ENCODE data around the gene KLHL30.

Gene KLHL30

DNA sequence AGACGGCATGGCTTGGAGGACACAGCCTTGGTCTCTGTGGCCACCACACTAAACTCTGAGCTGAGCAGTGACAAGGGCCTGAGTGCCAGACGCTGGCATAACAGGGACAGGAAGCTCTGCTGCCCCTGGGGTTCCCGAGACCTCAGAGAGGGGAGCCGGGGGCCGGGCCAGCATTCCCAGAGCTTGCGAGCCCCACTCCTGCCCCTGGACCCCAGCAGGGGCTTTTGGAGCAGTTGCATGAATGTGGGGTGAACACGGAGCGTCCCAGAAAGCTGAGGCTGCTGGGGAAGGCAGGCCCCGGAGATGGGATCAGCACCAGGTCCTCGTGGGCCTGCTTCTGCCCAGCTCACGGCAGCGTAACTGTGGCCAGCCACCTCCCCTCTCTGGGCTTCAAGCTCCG lies 12.7 kb downstream of the KLHL30 start:
- DNase-seq, result no peak

DNA sequence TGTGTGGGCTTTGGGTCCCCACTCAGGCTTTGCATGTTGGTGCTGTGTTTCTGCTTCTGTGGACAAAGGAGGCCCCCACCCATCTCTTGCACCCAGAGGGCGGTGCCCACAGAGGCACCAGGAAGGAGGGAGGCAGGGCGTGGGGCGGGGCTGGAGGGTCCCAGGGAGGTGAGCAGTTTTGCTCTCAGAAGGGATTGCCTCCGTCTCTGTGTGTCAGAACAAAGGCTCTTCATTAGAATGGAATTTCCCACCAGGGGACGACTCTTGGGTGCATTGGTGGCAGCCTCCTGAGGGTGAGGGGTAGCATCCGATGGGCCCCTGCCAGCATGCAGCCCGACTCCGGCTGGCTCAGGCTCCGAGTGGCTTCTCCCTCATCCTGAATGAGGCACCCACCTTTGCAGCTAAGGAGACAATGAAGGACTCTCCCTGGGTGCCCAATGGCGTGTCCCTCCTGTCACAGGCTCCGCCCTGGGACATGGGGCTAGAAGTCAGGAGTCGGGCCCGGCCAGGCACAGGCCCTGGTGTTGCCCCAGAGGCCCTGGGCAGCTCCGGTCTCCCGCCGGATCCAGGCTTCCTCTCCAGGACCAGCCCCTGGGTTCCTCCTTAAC lies 13.3 kb downstream of the KLHL30 start:
- DNase-seq, result no peak

DNA sequence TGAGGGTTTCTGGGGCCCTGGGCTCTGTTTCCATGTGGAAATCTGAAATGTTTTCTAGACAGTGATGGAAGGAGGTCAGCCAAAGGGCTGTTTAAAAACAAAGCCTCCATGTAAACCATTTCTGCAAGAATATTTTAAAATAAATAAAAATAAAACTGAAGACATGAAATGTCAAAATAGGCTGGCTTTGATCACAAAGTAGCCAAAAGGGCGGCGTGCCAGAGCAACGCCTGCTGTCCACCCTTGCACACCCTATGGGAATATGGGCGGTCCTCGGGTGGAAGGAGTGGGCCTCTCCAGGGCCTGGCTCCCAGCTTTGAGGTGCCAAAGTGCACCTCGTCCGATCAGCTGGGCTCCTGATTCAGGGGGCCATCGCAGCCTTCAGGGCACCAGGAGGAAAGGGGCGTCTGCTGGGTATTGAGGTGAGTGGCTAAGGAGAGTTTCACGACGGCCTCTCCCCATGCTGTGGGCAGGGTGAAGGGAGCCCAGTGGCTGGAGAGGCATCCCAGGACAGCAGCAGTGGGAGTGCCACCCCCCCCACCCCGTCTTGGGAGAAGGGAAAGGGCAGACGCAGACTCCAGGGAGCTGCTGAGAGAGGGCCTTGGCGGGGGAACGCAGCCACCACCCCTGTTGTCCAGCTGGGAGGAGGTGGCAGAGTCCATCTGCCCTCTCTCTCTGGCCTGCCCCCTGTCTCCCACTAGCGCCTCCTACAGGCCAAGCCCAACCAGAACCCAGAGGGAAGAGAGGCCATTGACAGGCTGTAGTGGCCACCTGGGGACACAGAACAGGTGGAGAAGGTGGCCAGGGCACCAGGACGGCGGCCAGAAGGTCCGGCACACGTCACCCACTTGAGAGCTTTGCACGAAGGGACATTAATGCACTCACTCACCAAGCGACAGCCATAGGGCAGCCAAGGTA lies 14.6 kb downstream of the KLHL30 start:
- no peak for DNase-seq

DNA sequence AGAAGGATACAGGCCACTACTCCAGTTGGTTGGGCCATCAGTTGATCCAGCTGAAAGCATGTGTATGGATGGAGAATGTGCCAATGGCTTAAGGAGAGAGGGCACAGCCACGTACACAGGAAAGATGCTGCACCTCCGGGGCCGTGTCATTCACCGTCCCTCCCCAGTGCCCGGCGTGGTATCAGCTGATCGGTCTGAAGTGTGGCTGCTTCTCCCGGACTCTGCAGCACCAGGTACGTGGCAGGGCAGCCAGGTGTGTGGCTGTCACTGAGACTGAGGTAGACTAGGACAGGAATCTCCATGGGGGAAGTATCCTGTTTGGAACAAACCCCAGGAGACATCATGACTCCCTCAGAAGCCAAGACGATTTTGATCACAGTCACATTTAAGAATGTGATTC lies 16.1 kb downstream of the KLHL30 start:
- no peak for DNase-seq

DNA sequence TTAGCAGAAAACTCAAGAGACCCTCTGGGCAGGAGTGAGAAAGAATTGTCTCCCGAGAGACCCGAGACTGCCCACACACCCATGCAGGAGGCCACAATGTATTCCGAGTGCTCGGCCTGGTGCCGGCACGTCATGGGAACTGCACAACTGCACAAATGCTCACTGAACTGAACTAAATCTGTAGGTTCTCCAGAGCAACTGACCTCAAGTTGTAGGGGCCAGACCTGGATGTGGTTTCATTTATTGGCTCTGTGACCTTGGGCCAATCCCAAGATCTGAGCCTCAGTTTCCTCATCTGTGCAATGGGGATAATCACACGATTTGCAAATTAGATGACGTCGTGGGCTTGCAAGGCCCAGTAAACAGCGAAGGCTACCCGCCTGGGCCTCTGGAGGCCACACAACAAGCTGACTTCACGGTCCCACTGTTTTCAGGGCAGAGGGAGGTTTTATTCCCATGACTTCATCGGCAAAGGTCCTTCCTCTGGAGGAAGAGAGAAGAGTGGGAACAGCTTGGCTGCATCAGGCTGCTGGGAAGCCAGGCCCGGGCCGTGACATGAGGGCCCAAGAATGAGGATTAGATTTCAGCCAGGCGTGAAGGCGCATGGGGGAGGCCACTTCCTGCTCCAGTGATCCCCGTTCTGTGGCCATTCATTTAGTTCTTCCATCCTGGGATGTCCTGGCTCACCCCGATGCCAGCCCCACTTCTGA lies 16.7 kb downstream of the KLHL30 start:
- DNase-seq, result no peak

DNA sequence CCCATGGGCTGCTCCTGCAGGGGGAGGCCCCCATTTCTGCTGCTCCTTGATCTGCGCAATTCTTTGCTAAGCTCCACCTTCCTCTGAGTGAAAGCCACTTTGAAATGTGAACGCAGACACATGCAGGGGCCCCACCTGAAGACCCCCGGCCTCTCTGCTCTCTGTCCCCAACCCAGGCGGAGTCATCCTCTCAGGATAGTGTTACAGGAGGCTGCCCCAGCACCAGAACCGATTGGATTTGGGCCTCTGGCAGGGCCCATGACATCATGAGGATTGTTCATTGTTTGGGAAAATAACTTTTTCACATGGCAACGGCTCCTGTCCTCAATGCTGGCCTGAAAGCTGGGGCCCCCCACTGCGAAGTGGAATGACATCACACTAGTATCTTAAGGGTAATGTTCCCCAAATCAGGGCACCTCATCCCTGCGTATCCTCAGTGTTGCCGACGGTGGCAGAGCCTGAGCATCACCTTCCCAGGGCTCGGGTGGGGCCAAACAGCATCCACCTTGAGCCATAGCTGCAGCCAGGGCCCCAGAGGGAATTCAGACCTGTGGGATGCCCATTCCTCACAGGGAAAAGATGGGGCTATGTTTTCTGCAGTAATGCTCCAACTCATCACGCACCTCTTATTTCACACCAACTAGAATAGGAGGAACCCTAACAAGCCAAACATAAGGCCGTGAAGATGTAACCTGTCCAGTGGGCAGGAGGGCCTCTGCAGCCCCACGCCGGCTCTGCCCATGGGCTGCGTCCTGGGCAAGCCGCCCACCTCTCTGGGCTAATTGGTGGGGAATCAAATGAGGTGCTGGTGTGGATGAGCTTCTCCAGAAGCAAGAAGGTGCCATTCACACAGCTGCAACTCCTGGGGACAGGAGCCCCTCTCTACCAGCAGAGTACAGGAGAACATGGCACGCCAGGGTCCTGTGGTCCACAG lies 17.6 kb downstream of the KLHL30 start:
- DNase-seq, result no peak

DNA sequence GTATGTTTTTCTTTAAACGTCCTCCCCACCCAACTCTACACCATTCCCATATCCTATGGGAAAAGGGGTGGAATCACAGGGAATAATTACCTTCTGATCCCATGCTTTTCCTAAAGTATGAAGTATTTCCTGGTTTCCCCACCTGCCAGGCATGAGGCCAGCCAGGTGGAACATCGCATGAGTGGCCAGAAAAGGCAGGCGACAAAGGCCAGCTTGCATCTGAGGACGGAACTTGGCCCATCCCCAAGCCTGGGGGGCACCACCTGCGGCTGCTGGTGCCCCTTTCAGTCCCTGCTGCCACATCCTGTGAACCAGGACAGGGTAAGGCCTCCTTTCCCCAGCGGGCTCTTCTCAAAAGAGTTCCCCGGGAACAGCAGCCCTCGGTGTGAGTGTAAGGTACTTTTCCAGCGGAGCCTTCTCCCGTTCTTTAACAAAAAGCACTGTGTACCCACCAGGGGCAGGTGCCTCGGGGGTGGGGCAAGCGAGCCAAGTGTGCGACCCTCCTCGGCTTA lies 19.1 kb downstream of the KLHL30 start:
- no peak for DNase-seq

DNA sequence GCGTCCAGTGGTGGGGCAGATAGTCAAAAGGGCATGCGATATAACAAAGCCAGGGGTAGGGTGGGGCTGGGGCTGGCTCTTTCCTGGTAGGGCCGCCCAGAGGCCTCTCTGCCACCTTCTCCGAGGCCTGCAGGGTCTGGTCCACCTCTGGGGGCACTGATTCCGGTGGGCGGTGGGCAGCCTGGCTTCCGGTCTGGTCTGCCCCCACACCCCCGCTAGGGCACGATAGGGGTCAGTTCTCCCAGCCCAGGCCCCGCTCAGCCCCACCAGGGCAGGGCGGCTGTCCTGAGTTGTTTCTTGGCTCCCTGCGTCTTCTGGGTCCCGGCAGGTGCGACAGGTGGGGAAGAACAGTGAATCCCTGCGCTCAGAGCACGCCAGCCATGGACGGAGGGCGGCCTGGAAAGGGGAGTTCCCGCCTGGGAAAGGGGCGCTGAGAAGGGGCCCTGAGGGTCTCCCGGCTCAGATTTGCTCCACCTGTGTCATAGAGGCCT lies 19.6 kb downstream of the KLHL30 start:
- no peak for DNase-seq

DNA sequence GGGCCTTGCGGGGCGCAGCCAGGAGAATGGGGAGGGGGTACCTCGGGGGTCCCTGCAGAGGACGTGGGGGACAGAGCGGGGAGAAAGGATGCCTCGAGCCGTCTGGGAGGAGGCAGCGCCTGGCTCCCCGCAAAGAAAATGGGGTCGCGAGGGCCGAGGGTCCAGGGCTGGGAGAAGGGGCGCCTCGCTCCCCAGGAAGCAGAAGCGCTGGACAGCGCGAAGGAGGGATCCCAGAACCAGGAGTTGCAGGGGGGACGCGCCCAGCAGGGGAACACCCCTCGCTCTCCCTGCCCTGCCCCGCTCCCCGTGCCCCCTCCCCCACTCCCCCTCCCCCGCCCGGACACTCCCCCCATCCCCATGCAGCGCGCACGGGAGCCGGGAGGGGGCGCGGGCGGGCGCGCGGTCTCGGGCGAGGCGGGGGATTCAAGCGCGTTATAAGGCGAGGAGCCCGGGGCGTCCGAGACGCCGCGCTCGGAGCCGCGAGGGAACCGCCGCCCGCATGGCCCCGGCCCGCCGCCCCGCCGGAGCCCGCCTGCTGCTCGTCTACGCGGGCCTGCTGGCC lies 20.1 kb downstream of the KLHL30 start, which contains the start of gene ERFE:
Gene ERFE, plus strand, starts transcription at position 462 of the 562 bp plus-strand sequence. Its CDS starts 38 bp downstream, at position 500.
- DNase-seq, result peak; percentile 46

DNA sequence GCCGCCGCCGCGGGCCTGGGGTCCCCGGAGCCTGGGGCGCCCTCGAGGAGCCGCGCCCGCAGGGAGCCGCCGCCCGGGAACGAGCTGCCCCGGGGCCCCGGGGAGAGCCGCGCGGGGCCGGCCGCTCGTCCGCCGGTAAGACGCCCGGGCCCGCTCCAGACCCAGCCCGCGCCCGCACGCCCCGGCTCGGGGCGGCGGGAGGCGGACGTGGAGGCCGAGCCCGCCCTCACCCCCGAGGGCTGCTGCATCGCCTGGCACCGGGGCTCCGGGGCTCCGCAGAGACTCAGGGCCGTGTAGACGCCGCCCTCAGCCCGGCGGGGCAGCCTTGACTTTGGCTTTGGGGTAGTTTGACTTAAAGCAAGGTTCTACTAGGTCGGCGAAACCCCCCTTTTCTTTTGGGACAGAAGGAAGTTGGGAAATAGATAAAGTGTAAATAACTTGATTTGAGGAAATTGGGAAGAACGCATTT lies 20.6 kb downstream of the KLHL30 start:
- no peak for DNase-seq

DNA sequence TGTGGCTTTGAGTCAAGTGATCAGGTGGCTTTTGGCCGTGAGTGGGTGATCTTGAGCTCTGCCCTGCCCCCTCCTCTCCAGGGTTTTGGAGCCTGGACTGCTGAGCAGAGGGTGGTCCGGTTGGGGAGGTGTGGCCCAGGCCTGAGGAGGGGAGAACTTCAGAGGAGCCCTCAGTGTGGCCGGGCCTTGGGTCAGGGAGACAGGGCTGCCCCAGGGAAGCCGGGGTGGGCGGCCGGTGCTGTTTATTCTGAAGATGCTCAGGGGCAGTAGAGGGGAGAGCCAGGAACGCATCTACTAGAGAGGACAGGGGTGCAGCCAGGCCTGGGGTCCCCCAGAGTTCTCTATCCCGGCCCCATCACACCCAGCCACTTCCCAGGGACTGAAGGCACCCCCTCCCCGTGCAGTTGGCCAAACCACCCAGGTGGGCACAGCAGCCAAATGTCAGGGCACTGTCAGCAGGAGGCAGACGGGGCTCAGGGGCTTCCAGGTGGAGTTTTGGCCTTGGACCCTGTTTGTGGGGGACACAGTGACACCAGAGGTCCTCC lies 21.3 kb downstream of the KLHL30 start:
- DNase-seq, result no peak

DNA sequence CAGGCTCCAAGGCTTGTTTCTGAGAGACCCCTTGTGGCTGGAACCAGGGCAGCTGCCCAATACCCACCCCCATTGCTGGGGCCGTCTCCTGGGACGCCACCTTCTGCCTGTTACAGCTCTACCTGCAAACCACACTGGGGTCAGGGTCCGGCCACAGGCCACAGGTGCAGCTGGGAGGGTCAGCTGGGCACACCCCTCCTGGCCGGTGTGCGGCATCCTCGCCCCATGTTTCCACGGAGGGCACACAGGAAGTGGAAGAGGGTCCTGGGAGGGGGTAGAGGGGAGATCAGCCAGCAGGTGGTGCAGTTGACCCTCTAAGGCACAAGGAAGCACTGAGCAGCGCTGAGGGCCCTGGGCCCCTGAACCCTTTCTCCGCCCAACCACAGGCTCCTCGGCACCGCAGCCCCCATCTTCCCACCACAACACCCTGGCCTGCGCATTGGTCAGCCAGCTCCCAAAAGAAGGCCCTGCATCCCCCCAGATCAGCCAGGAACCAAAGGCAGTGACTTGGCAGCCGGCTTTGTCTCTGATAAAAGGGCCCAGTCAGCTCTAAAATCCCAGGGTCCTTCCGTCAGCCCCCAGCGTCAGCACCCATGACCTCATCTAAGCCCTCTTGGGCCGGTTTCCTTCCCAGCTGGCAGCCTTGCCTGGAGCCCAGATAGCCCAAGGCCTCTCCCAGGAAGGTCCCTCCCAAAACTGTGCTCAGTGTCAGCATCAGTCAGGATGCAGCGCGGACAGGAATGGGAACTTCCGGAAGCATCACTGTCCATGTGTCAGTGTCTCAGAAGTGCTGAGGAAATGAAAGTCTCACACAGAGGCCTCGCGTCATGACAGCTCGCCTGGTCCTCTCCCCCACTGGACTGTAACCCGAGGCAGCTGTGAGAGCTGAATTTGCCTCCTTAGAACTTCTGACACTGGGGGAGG lies 22.0 kb downstream of the KLHL30 start:
- DNase-seq, result no peak

DNA sequence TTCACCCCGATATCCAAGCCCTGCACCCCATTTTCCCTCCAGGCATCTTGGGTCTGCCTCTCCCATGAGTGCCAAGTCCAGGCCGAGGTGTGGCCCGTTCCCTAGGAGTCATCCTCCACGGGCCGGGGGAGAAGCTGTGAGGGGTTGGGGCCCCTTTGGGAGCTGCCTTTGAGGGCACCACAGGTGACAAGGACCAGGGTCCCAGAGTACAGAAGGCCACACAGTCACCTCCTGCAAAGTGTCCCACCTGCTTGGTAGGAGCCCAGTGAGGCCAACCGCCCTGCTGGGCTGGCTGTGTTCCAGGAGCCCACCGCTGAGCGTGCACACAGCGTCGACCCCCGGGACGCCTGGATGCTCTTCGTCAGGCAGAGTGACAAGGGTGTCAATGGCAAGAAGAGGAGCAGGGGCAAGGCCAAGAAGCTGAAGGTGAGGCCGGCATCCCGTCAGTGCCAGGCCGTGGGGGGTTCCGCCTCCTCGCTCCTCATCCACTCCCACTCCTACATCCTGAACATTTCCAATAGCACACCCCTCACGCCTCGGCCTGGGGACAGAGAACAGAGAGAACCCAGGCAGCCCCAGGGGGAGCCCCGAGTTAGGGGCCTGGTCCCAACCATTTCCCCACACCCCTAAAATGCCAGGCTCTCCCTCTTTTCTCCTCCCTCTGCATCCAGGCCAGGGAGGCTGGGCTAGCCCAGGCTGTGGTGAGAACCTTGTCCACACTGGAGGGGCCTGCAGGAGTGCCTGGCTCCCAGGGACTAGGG lies 23.0 kb downstream of the KLHL30 start:
- no peak for DNase-seq

DNA sequence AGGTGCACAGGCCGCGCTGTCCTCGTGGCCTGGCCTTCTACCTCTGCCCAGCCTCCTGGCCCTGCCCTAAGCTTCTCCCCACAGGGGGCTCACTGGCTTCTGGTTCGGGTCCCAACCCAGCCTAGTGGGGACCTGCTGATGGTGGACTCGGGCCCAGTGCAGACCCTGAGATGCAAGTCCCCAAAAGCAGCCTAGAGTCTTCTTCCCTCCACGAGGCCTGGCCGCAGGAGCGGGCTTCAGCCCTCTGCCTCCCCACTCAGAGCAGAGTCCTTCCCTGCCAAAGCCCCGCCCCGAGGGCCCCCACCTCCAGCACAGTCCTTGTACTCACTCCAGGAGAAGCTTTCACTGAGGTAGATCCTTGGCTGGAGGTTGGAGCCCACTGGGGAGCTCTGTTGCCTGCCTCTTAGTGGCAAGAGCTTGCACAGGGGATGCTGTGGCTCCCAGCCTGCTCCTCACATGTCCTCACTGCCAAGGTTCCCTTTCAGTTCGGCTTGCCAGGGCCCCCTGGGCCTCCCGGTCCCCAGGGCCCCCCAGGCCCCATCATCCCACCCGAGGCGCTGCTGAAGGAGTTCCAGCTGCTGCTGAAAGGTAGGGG lies 23.9 kb downstream of the KLHL30 start:
- DNase-seq, result no peak

DNA sequence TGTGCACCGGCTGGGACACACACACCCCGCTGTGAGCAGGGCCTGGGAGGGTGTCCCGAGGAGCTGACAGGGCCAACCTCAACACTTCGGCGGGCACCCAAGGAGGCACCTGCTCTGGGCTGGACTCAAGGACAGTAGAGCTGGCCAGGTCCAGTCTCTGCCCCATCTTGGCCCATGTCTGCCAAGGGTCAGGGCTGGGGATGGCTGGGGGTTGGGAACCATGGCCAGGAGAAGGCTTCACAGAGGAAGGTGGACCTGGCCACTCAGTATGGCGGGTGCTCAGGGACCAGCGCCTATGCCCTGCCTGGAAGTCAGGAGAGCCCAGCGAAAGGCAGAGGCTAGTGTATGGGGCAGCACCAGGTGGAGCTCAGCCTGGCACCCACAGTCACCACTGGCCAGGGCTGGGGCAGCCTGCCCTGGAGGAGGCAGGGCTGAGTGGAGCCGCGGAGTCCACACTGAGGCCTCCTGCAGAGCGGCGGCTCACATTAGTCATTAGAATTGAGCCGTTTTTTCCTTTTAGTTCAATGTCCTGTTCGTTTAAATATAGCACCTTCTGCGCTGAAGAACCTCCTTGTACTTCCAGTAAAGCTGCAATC lies 24.5 kb downstream of the KLHL30 start:
- DNase-seq, result no peak

DNA sequence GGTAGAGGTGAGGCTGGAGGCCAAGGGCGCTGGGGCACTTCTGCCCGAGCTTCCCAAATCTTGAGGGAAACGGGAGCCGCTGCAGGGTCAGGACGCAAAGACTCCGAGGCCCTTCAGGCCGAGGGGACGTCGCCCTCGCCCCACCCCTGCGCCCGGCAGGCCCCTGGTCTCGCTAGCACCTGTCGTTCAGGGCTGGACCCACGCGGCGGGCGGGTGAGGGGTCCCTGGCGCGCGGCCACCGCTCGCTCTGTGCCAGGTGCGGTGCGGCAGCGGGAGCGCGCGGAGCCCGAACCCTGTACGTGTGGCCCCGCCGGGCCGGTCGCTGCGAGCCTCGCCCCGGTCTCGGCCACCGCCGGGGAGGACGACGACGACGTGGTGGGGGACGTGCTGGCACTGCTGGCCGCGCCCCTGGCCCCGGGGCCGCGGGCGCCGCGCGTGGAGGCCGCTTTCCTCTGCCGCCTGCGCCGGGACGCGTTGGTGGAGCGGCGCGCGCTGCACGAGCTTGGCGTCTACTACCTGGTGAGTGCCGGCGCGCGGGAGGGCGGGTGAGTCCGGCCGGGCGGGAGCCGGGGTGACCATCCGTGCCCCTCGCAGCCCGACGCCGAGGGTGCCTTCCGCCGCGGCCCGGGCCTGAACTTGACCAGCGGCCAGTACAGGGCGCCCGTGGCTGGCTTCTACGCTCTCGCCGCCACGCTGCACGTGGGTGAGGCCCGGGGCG lies 25.2 kb downstream of the KLHL30 start:
- no peak for DNase-seq

DNA sequence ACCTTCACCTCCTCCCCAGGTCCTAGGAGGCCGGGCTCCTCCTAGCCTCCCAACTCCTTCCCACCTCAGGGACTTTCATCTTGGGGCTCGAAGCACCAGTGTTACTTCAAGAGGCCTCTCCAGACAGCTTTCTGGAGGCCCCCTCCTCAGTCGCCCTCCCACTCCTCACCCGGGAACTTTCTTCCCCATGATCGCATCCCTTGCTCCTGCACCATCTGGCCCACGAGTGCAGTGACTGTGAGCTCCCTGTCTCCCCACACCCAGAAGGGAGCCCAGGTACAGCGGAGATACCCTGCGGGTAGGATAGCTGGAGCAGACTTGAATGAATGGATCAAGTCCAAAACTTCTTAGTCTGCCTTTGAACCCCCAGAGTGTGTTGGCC lies 26.4 kb downstream of the KLHL30 start:
- no peak for DNase-seq
